SH-SY5Y (cell line): Measurements from ENCODE around the gene SLC6A3.

Source experiments
- GATA2 ChIP-seq: IDR thresholded peaks from 2 replicates; pipeline ENCODE4 v1.6.1; 2011; ENCODE audit warnings: mild to moderate bottlenecking, low read depth, low read length
- GATA3 ChIP-seq: IDR thresholded peaks from 2 replicates; pipeline ENCODE4 v1.6.1; 2011; ENCODE audit warnings: low read depth, mild to moderate bottlenecking, low read length, moderate library complexity

- TF ChIP-seq GATA3, result no peak
- no peak for TF ChIP-seq GATA2
Measured at GRCh38 chr5:1363160-1363559, 82.1 kb downstream of the SLC6A3 start.
